ENCODE results near the gene MGA. TPM values are rescaled to one million over a fixed set of nuclear protein-coding genes. Genes with fewer than 3 reads are reported as not detected.
A peak's percentile ranks its signal among the peaks of the same experiment; 100 is the strongest.

The MGA gene
- total RNA-seq, 4 donors from 2014 or later, result 54.8 to 156 (median 114) TPM

- no peaks in the 10 kb centered on the region for H3K36me3 ChIP-seq
- DNase-seq, result no peak
- no peak for TF ChIP-seq POLR2A (IDR thresholded peaks at IDR 0.05)
- no peaks in the 10 kb centered on the region for H3K9me3 ChIP-seq
- no peaks in the 10 kb centered on the region for H3K4me1 ChIP-seq
- H3K4me3 ChIP-seq, result no peak overlapping the region
- intact Hi-C loops (cut with DNase I; ENCODE audit: low total_unique reads), result no loop called here
- H3K27ac ChIP-seq, result no peak overlapping the region
- no peaks in the 10 kb centered on the region for H3K27me3 ChIP-seq
These were observed 146.3 kb downstream of the MGA start for GRCh38 chr15:41806291-41807181.

- intact Hi-C loops (cut with DNase I; ENCODE audit: low total_unique reads), result no loop called here
These were observed 148.9 kb downstream of the MGA start for GRCh38 chr15:41809121-41809520.

GRCh38 chr15:41809526-41810220, 149.5 kb downstream of the MGA start:
- no peak overlapping the region for H3K4me3 ChIP-seq
- DNase-seq, result no peak
- no peak overlapping the region for H3K27ac ChIP-seq
- H3K27me3 ChIP-seq, result no peaks in the 10 kb centered on the region
- H3K4me1 ChIP-seq, result no peaks in the 10 kb centered on the region
- TF ChIP-seq CTCF (IDR thresholded peaks at IDR 0.05) (no peak), POLR2A (IDR thresholded peaks at IDR 0.05) (no peak)
- H3K9me3 ChIP-seq, result no peaks in the 10 kb centered on the region
- no peaks in the 10 kb centered on the region for H3K36me3 ChIP-seq
- intact Hi-C loops (cut with DNase I; ENCODE audit: low total_unique reads), result loop anchor here (5.0 kb wide), 2 partner anchors 37 to 202 kb away; partner anchors contain the start of gene MAPKBP1

More at GRCh38 chr15:41809121-41809520, 148.9 kb downstream of the MGA start:
- Histone ChIP-seq H3K9me3 (no peaks in the 10 kb centered on the region), H3K27me3 (no peaks in the 10 kb centered on the region), H3K4me1 (no peaks in the 10 kb centered on the region), H3K4me3 (no peak overlapping the region), H3K36me3 (no peaks in the 10 kb centered on the region), H3K27ac (no peak overlapping the region)
- TF ChIP-seq CTCF (IDR thresholded peaks at IDR 0.05), result no peak
- no peak for TF ChIP-seq POLR2A (IDR thresholded peaks at IDR 0.05)
- DNase-seq, result no peak

GRCh38 chr15:41810651-41811431, 150.6 kb downstream of the MGA start:
- TF ChIP-seq POLR2A (IDR thresholded peaks at IDR 0.05) (no peak), CTCF (IDR thresholded peaks at IDR 0.05) (no peak)
- no peaks in the 10 kb centered on the region for H3K9me3 ChIP-seq
- intact Hi-C loops (cut with DNase I; ENCODE audit: low total_unique reads), result loop anchor here (5.0 kb wide), 2 partner anchors 39 to 204 kb away; partner anchors contain the start of gene MAPKBP1
- DNase-seq, result no peak
- no peaks in the 10 kb centered on the region for H3K4me1 ChIP-seq
- no peak overlapping the region for H3K27ac ChIP-seq
- no peaks in the 10 kb centered on the region for H3K27me3 ChIP-seq
- H3K36me3 ChIP-seq, result no peaks in the 10 kb centered on the region
- H3K4me3 ChIP-seq, result no peak overlapping the region

GRCh38 chr15:41811432-41812195, 151.4 kb downstream of the MGA start:
- no peaks in the 10 kb centered on the region for H3K4me1 ChIP-seq
- H3K9me3 ChIP-seq, result no peaks in the 10 kb centered on the region
- TF ChIP-seq CTCF (IDR thresholded peaks at IDR 0.05), result peak; percentile 87 to 93 (median 90)
- TF ChIP-seq POLR2A (IDR thresholded peaks at IDR 0.05), result no peak
- DNase-seq, result peak; percentile 87 to 88
- H3K36me3 ChIP-seq, result no peaks in the 10 kb centered on the region
- no peak overlapping the region for H3K27ac ChIP-seq
- no peak overlapping the region for H3K4me3 ChIP-seq
- intact Hi-C loops (cut with DNase I; ENCODE audit: low total_unique reads), result loop anchor here (5.0 kb wide), 2 partner anchors 39 to 204 kb away; partner anchors contain the start of gene MAPKBP1
- H3K27me3 ChIP-seq, result no peaks in the 10 kb centered on the region
